OCI-LY1 (cell line): ENCODE results near the gene TMEM151A.
A peak's percentile ranks its signal among the peaks of the same experiment; 100 is the strongest.

Experiments
- H2AFZ ChIP-seq: fragments of 200-600 bp; sonication (generic), shearing (Covaris generic); 2 replicates; pipeline ENCODE4 v1.6.0; 2014; ENCODE audit warnings: antibody characterized with exemption, mild to moderate bottlenecking, low read length
- H3F3A ChIP-seq: fragments of 200-600 bp; sonication (generic), shearing (Covaris generic); 2 replicates; pipeline ENCODE4 v1.6.0; 2014; ENCODE audit warnings: mild to moderate bottlenecking, antibody characterized with exemption, low read length, moderate library complexity; ENCODE audit not compliant: insufficient read depth
- H3K27ac ChIP-seq: fragments of 200-600 bp; sonication (generic); 2 replicates; pipeline ENCODE4 v1.5.1; 2014; ENCODE audit warnings: low read length, mixed run types, mild to moderate bottlenecking, low read depth; ENCODE audit not compliant: poor library complexity, severe bottlenecking
- H3K27me3 ChIP-seq: fragments of 200-600 bp; sonication (generic); 2 replicates; pipeline ENCODE4 v1.6.0; 2014; ENCODE audit warnings: antibody characterized with exemption, mild to moderate bottlenecking, low read length, moderate library complexity; ENCODE audit not compliant: insufficient read depth
- H3K36me3 ChIP-seq: fragments of 200-600 bp; sonication (generic); 2 replicates; pipeline ENCODE4 v1.6.1; 2014; ENCODE audit warnings: mild to moderate bottlenecking, antibody characterized with exemption, low read length, moderate library complexity, mixed read lengths; ENCODE audit not compliant: insufficient read depth
- H3K4me1 ChIP-seq: fragments of 200-600 bp; sonication (generic); 2 replicates; pipeline ENCODE4 v1.5.1; 2014; ENCODE audit warnings: mild to moderate bottlenecking, low read length, moderate library complexity; ENCODE audit not compliant: insufficient read depth, severe bottlenecking
- H3K4me2 ChIP-seq: fragments of 200-600 bp; sonication (generic), shearing (Covaris generic); 2 replicates; pipeline ENCODE4 v1.6.1; 2014; ENCODE audit warnings: low read length
- H3K4me3 ChIP-seq: fragments of 200-600 bp; sonication (generic); 2 replicates; pipeline ENCODE4 v1.5.1; 2014; ENCODE audit warnings: low read length, low read depth, mild to moderate bottlenecking, mixed read lengths; ENCODE audit not compliant: poor library complexity, severe bottlenecking
- H3K79me2 ChIP-seq: fragments of 200-600 bp; shearing (Covaris generic); 2 replicates; pipeline ENCODE4 v1.6.1; 2016; ENCODE audit warnings: mixed run types, low read length, mixed read lengths; ENCODE audit not compliant: insufficient read depth
- H3K9ac ChIP-seq: fragments of 200-600 bp; sonication (generic), shearing (Covaris generic); 2 replicates; pipeline ENCODE4 v1.6.1; 2014; ENCODE audit warnings: mild to moderate bottlenecking, low read length, mixed read lengths
- H3K9me2 ChIP-seq: fragments of 200-600 bp; sonication (generic), shearing (Covaris generic); 2 replicates; pipeline ENCODE4 v1.6.1; 2014; ENCODE audit warnings: low read depth, mild to moderate bottlenecking, low read length, mixed read lengths
- H3K9me3 ChIP-seq: fragments of 200-600 bp; shearing (Covaris generic); 2 replicates; pipeline ENCODE4 v1.6.1; 2014; ENCODE audit warnings: low read length, mixed read lengths
- H4K20me1 ChIP-seq: fragments of 200-600 bp; sonication (generic), shearing (Covaris generic); 2 replicates; pipeline ENCODE4 v1.6.0; 2016; ENCODE audit warnings: mild to moderate bottlenecking, low read length; ENCODE audit not compliant: insufficient read depth
- EZH2 ChIP-seq: fragments of 200-600 bp; sonication (generic), shearing (Covaris generic); IDR thresholded peaks from 2 replicates; pipeline ENCODE4 v1.8.0; 2017; ENCODE audit warnings: borderline replicate concordance, mixed run types, mild to moderate bottlenecking, antibody characterized with exemption, low read length, moderate library complexity, mixed read lengths
- TF ChIP-seq, protein P1 (sequence below): fragments of 200-600 bp; sonication (generic), shearing (Covaris generic); IDR thresholded peaks from 2 replicates; pipeline ENCODE4 v1.5.1; 2017; ENCODE audit warnings: mild to moderate bottlenecking, antibody characterized with exemption, low read length, moderate library complexity, mixed read lengths

The TMEM151A gene

DNA sequence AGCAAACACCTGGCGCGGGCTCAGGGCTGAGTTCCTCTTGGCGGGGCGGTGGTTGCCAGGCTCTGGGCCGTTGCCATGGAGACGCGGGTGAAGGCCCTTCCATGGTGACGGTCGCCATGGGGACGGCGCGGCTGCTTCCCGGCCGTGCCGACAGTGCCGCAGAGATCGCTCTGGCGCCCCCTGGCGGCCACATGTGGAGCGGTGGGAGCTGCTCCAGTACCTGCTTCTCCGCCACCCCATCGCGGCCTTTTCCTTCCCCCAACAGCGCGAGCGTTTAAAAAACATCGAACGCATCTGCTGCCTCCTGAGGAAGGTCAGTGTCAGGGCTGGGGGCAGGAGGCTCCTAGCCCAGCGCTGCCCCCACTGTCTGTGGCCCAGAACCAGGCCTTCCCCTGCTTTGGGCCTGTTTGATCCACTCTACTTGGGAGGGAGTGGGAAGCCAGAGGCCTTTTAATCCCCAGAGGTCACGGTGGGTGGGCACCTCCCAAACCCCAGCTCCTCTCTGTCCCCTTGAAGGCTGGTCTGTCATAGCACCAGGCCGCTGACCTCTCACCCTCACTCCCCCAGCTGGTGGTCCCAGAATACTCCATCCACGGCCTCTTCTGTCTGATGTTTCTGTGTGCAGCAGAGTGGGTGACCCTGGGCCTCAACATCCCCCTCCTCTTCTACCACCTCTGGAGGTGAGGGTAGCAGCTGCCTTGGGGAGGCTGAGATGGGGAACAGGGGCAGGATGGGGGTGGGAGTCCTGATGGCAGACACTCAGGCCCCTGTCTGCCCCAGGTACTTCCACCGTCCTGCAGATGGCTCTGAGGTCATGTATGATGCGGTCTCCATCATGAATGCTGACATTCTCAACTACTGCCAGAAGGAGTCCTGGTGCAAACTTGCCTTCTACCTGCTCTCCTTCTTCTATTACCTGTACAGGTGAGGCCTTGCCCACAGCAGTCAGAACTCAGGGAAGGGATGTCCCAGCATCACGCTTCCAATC lies 8.9 kb upstream of the TMEM151A start:
- H3K27ac ChIP-seq, result peak overlapping the region; percentile 7
- no peak overlapping the region for H2AFZ ChIP-seq
- no peaks in the 10 kb centered on the region for H3K9me3 ChIP-seq
- peaks cover 20% of the 10 kb centered on the region for H3K4me1 ChIP-seq
- no peak overlapping the region for H3K4me3 ChIP-seq
- no peaks in the 10 kb centered on the region for H3K36me3 ChIP-seq
- TF ChIP-seq, protein P1, sequence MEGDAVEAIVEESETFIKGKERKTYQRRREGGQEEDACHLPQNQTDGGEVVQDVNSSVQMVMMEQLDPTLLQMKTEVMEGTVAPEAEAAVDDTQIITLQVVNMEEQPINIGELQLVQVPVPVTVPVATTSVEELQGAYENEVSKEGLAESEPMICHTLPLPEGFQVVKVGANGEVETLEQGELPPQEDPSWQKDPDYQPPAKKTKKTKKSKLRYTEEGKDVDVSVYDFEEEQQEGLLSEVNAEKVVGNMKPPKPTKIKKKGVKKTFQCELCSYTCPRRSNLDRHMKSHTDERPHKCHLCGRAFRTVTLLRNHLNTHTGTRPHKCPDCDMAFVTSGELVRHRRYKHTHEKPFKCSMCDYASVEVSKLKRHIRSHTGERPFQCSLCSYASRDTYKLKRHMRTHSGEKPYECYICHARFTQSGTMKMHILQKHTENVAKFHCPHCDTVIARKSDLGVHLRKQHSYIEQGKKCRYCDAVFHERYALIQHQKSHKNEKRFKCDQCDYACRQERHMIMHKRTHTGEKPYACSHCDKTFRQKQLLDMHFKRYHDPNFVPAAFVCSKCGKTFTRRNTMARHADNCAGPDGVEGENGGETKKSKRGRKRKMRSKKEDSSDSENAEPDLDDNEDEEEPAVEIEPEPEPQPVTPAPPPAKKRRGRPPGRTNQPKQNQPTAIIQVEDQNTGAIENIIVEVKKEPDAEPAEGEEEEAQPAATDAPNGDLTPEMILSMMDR, result peak; percentile 84
- no peak for TF ChIP-seq EZH2
- H3K9me2 ChIP-seq, result no peaks in the 10 kb centered on the region
- no peaks in the 10 kb centered on the region for H3K27me3 ChIP-seq
- H4K20me1 ChIP-seq, result no peaks in the 10 kb centered on the region
- H3K9ac ChIP-seq, result no peak overlapping the region
- 0 out of 2 replicates have a peak, but pooled peaks cover 5% of the 10 kb centered on the region for H3F3A ChIP-seq
- H3K4me2 ChIP-seq, result peak overlapping the region; percentile 10; the same call in 1 of the 2 replicates
- H3K79me2 ChIP-seq, result no peaks in the 10 kb centered on the region

DNA sequence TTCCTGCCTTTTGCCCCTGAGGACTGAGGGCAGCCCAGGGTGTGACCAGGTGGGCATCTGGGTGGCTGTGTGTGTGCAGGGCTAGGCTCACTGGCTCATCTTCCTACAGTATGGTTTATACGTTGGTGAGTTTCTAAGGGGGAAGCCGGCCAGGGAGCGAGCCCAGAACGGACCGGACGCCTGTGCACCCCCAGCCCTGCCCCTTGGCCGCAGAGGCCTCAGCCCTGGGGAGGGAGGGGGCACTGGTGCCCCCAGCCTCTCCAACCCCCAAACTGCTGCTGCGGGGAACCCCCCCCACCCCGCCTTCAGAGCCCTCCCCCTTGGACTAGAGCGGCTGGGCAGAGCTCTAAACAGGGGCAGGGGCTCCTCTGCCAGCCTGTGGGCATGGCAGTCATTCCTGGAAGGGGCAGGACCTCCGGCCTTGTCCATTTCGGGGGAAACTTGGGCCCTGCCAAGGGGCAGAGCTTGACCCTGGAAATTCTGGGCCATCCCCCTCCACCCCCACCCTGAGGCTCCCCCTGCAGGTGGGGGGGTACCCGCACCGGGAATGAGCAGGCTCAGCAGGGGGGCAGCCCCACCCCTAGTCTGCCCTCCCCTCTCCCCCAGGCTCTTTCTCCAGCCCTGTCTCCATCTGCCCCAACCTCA lies 8.1 kb upstream of the TMEM151A start:
- no peak overlapping the region for H3K4me3 ChIP-seq
- H3K36me3 ChIP-seq, result no peaks in the 10 kb centered on the region
- no peak overlapping the region for H3K9ac ChIP-seq
- H3K27me3 ChIP-seq, result no peaks in the 10 kb centered on the region
- 0 out of 2 replicates have a peak, but pooled peaks cover 5% of the 10 kb centered on the region for H3F3A ChIP-seq
- no peaks in the 10 kb centered on the region for H3K9me2 ChIP-seq
- no peak overlapping the region for H3K4me2 ChIP-seq
- no peaks in the 10 kb centered on the region for H3K9me3 ChIP-seq
- peak overlapping the region; percentile 7 for H3K27ac ChIP-seq
- H3K4me1 ChIP-seq, result peaks cover 26% of the 10 kb centered on the region
- H2AFZ ChIP-seq, result no peak overlapping the region
- H4K20me1 ChIP-seq, result no peaks in the 10 kb centered on the region
- H3K79me2 ChIP-seq, result no peaks in the 10 kb centered on the region
- TF ChIP-seq, protein P1, result no peak
- no peak for TF ChIP-seq EZH2

DNA sequence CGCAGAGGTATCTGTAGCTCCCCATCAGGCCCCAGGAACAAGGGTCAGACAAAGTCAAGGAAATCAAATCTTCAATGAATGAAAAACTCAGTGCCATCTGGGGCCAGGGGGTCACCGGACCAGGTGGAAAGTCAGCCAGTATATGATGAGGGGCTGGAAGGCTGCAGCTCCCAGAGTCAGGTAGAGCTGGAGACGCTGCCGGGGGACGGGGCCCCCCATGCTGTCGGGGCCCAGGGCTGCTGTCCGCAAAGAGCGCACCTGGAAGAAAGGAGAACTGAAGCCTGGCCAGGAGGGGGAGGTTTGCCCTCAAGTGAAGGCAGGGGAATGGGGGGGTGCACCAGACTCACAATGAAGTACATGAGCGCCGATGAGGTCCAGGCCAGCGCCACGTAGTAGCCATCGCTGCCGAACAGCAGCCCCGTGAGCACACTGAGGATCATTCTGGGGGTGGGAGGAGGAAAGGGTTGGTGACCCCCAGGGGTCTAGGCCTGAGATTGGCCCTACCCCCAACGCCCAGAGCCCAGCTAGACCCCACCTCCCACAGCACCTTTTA lies 7.1 kb upstream of the TMEM151A start:
- H2AFZ ChIP-seq, result no peak overlapping the region
- H3K79me2 ChIP-seq, result no peaks in the 10 kb centered on the region
- H3K9me3 ChIP-seq, result no peaks in the 10 kb centered on the region
- H3K27me3 ChIP-seq, result no peaks in the 10 kb centered on the region
- peaks cover 27% of the 10 kb centered on the region for H3K4me1 ChIP-seq
- no peaks in the 10 kb centered on the region for H3K9me2 ChIP-seq
- H3F3A ChIP-seq, result 0 out of 2 replicates have a peak, but pooled peaks cover 5% of the 10 kb centered on the region
- no peak for TF ChIP-seq EZH2
- TF ChIP-seq, protein P1, result no peak
- no peaks in the 10 kb centered on the region for H4K20me1 ChIP-seq
- H3K27ac ChIP-seq, result no peak overlapping the region
- H3K4me2 ChIP-seq, result no peak overlapping the region
- H3K36me3 ChIP-seq, result no peaks in the 10 kb centered on the region
- no peak overlapping the region for H3K9ac ChIP-seq
- no peak overlapping the region for H3K4me3 ChIP-seq
